GM23248 (cell line): ENCODE data around the gene CNOT2. TPM values are rescaled to one million over a fixed set of nuclear protein-coding genes. Genes with fewer than 3 reads are reported as not detected.

Experiments used
- DNase-seq: peaks from one replicate; pipeline ENCODE4 v3.0.0-alpha.2; 2015
- H2AFZ ChIP-seq: fragments of 200-600 bp; sonication (generic); 2 replicates; pipeline ENCODE4 v1.6.1; 2016; ENCODE audit warnings: antibody characterized with exemption
- H3F3A ChIP-seq: fragments of 200-600 bp; sonication (generic); 2 replicates; pipeline ENCODE4 v1.6.1; 2016; ENCODE audit warnings: mild to moderate bottlenecking, antibody characterized with exemption, mixed run types; ENCODE audit not compliant: insufficient read depth
- H3K27ac ChIP-seq: fragments of 200-600 bp; sonication (generic); 2 replicates; pipeline ENCODE4 v1.5.1; 2016; ENCODE audit warnings: mild to moderate bottlenecking
- H3K27me3 ChIP-seq: fragments of 200-600 bp; sonication (generic); replicated peaks from 2 replicates; pipeline ENCODE4 v1.6.1; 2016; ENCODE audit warnings: mild to moderate bottlenecking; ENCODE audit not compliant: insufficient read depth
- H3K36me3 ChIP-seq: fragments of 200-600 bp; sonication (generic); 2 replicates; pipeline ENCODE4 v1.6.1; 2016; ENCODE audit warnings: low read depth, mild to moderate bottlenecking
- H3K4me1 ChIP-seq: fragments of 200-600 bp; sonication (generic); 2 replicates; pipeline ENCODE4 v1.6.1; 2016; ENCODE audit warnings: mild to moderate bottlenecking; ENCODE audit not compliant: insufficient read depth
- H3K4me2 ChIP-seq: fragments of 200-600 bp; sonication (generic); one replicate; pipeline ENCODE4 v1.6.1; 2016; ENCODE audit warnings: mild to moderate bottlenecking; ENCODE audit not compliant: unreplicated experiment
- H3K4me3 ChIP-seq: fragments of 200-600 bp; sonication (generic); 2 replicates; pipeline ENCODE4 v1.5.1; 2016; ENCODE audit warnings: mild to moderate bottlenecking
- H3K79me2 ChIP-seq: fragments of 200-600 bp; sonication (generic); 2 replicates; pipeline ENCODE4 v1.6.1; 2016; ENCODE audit warnings: mild to moderate bottlenecking; ENCODE audit not compliant: insufficient read depth
- H3K9ac ChIP-seq: fragments of 200-600 bp; sonication (generic); 2 replicates; pipeline ENCODE4 v1.6.1; 2016; ENCODE audit warnings: mild to moderate bottlenecking
- H3K9me2 ChIP-seq: fragments of 200-600 bp; sonication (generic); 2 replicates; pipeline ENCODE4 v1.6.1; 2016; ENCODE audit warnings: mixed run types, mild to moderate bottlenecking, moderate library complexity; ENCODE audit not compliant: insufficient read depth
- H3K9me3 ChIP-seq: fragments of 200-600 bp; sonication (generic); one replicate; pipeline ENCODE4 v1.6.1; 2017; ENCODE audit warnings: low read depth
- H4K20me1 ChIP-seq: fragments of 200-600 bp; sonication (generic); 2 replicates; pipeline ENCODE4 v1.6.0; 2016; ENCODE audit not compliant: insufficient read depth
- EZH2 ChIP-seq: fragments of 200-600 bp; sonication (generic); IDR thresholded peaks from 2 replicates; pipeline ENCODE4 v1.6.1; 2018; ENCODE audit warnings: antibody characterized with exemption, mild to moderate bottlenecking; ENCODE audit not compliant: insufficient read depth, poor library complexity, severe bottlenecking
- EZH2phosphoT487 ChIP-seq: fragments of 200-600 bp; sonication (generic); IDR thresholded peaks from 2 replicates; pipeline ENCODE4 v1.6.1; 2018; ENCODE audit warnings: antibody characterized with exemption, moderate library complexity, mild to moderate bottlenecking, low read depth; ENCODE audit not compliant: insufficient read depth
- WGBS, 2 experiments: methylation state at CpG; one replicate each; pipeline ENCODE4 v1.1.6; 2015 to 2017; ENCODE audit warnings: low lambda C conversion rate in 2 of 2, low coverage in 1 of 2; ENCODE audit errors: missing lambda C conversion rate in 2 of 2; 5-methylcytosine and 5-hydroxymethylcytosine counted together
- in situ Hi-C: fragments of 300-500 bp; cut with MboI; formaldehyde crosslinking; loops from 2 replicates; pipeline ENCODE4 v1.15.0; 2020
- polyA plus RNA-seq: library from polyadenylated mRNA; unstranded; fragments of >200 nt; fragmentation: Nextera tagmentation; extraction: Ambion mirVana; gene quantifications from 2 replicates; pipeline ENCODE4 v1.2.1, GENCODE V29; 2016
- total RNA-seq: library from RNA; depleted of rRNA; stranded (reverse); fragments of >200 nt; shearing (Covaris generic); gene quantifications from 2 replicates; pipeline ENCODE4 v1.2.3, GENCODE V29; 2014

The CNOT2 gene
- total and polyA plus RNA-seq, 2 experiments from 2014 or later = 74.3 to 92.4 TPM

GRCh38 chr12:70317781-70318180 lies 74.5 kb downstream of the CNOT2 start:
- TF ChIP-seq EZH2 = no peak
- TF ChIP-seq EZH2phosphoT487 = no peak
- in situ Hi-C loops = no loop called here
- WGBS, 2 experiments = 99% methylated on average over 3 of the region's 3 CpGs
- peaks cover 6% of the 10 kb centered on the region for H3K36me3 ChIP-seq
- H2AFZ ChIP-seq = no peak overlapping the region
- H3K4me1 ChIP-seq = no peaks in the 10 kb centered on the region
- no peak overlapping the region for H3K4me3 ChIP-seq
- H3K9me2 ChIP-seq = no peaks in the 10 kb centered on the region
- no peak overlapping the region for H3K4me2 ChIP-seq
- H3K9ac ChIP-seq = no peak overlapping the region
- no peaks in the 10 kb centered on the region for H3F3A ChIP-seq
- no peaks in the 10 kb centered on the region for H3K9me3 ChIP-seq
- no peaks in the 10 kb centered on the region; the same call in 1 of the 2 replicates for H4K20me1 ChIP-seq
- H3K27me3 ChIP-seq = no peaks in the 10 kb centered on the region
- H3K27ac ChIP-seq = no peak overlapping the region
- no peak for DNase-seq
- H3K79me2 ChIP-seq = peaks cover 90% of the 10 kb centered on the region

DNA sequence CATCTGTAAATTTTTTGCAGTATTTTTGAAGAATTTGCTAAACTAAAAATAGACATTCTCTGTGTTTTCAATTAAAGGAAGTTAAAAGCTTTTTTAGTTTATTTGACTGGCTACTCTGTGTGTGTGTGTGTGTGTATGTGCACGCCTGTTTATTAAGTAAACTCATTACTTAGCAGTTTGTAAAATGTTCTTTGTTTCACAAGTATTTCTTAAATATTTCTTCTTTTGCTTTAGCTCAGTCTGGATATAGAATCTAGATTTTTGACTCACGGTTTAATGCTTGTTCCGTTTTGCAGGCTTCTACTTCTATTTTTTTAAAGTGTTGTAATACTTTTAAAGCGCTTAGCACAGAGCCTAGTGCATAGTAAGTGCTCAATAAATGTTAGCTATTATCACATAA lies 76.4 kb downstream of the CNOT2 start:
- WGBS, 2 experiments = 97% methylated on average over 4 of the region's 4 CpGs
- Histone ChIP-seq H3K9me2 (no peaks in the 10 kb centered on the region), H4K20me1 (no peaks in the 10 kb centered on the region; the same call in 1 of the 2 replicates), H3K4me3 (no peak overlapping the region), H3K36me3 (peaks cover 9% of the 10 kb centered on the region), H3K79me2 (peaks cover 89% of the 10 kb centered on the region), H3K9ac (no peak overlapping the region), H3K27ac (no peak overlapping the region), H3K27me3 (no peaks in the 10 kb centered on the region), H3K4me2 (no peak overlapping the region), H3K4me1 (no peaks in the 10 kb centered on the region), H2AFZ (no peak overlapping the region), H3F3A (no peaks in the 10 kb centered on the region), H3K9me3 (no peaks in the 10 kb centered on the region)
- no peak for DNase-seq
- in situ Hi-C loops = no loop called here
- TF ChIP-seq EZH2phosphoT487 (no peak), EZH2 (no peak)

DNA sequence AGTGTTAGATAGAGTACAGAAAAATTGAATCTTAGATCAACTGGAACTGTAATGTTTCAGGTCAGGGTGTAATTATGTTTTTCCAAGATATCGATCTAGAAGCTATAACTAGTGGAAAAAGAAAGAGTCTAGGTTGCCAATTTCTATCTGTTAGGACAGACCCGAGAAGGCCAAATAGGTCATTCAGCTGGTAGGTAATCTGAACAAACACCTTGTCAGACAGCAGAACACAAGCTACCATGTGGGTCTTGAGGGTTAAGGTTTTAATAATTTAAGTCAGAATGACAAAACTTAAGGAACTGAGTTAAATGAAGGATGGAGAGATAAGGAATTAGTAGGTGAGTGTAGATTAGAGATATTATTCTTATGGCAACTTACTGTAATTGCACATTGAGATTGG lies 78.0 kb downstream of the CNOT2 start:
- no peak overlapping the region for H3K4me2 ChIP-seq
- no peaks in the 10 kb centered on the region for H3K27me3 ChIP-seq
- no peaks in the 10 kb centered on the region for H3F3A ChIP-seq
- H3K4me3 ChIP-seq = no peak overlapping the region
- in situ Hi-C loops = no loop called here
- no peaks in the 10 kb centered on the region for H3K9me2 ChIP-seq
- H2AFZ ChIP-seq = no peak overlapping the region
- H3K36me3 ChIP-seq = peaks cover 14% of the 10 kb centered on the region
- no peak overlapping the region for H3K27ac ChIP-seq
- no peak overlapping the region for H3K9ac ChIP-seq
- TF ChIP-seq EZH2phosphoT487 (no peak), EZH2 (no peak)
- no peaks in the 10 kb centered on the region for H4K20me1 ChIP-seq
- H3K4me1 ChIP-seq = no peaks in the 10 kb centered on the region
- peaks cover 78% of the 10 kb centered on the region for H3K79me2 ChIP-seq
- DNase-seq = no peak
- H3K9me3 ChIP-seq = no peaks in the 10 kb centered on the region
- 98 to 100% methylated on average over 2 of the region's 2 CpGs for WGBS, 2 experiments

DNA sequence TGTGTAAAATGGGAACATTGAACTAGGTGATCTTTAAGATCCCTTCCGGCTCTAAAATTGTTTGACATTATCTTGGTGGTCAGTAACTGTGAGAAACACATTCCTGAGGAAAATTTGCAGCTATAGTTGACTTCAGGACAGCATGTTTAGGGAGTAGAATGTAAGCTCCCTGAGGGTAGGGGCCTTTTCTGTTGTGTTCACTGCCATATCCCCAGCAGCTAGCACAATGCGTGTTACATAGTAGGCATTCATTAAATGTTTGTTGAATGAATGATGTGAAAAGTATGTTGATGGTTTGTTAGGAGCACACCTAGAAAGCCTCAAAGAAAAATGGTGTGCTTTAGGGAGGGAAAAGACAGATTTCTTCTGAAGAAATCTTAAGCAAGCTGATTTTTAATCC lies 84.3 kb downstream of the CNOT2 start:
- Histone ChIP-seq H3K9ac (no peak overlapping the region), H2AFZ (no peak overlapping the region), H3K27ac (no peak overlapping the region), H4K20me1 (no peaks in the 10 kb centered on the region), H3K4me1 (no peaks in the 10 kb centered on the region), H3F3A (no peaks in the 10 kb centered on the region), H3K9me2 (no peaks in the 10 kb centered on the region), H3K27me3 (no peaks in the 10 kb centered on the region), H3K79me2 (peaks cover 82% of the 10 kb centered on the region), H3K4me2 (no peak overlapping the region), H3K9me3 (no peaks in the 10 kb centered on the region), H3K36me3 (peaks cover 18% of the 10 kb centered on the region; the same call in 1 of the 2 replicates), H3K4me3 (no peak overlapping the region)
- DNase-seq = no peak
- in situ Hi-C loops = no loop called here
- TF ChIP-seq EZH2 (no peak), EZH2phosphoT487 (no peak)
- 99 to 100% methylated on average over 2 of the region's 2 CpGs for WGBS, 2 experiments

- H3K36me3 ChIP-seq = peaks cover 15% of the 10 kb centered on the region; the same call in 1 of the 2 replicates
- H3K27ac ChIP-seq = no peak overlapping the region
- H3K4me2 ChIP-seq = no peak overlapping the region
- H3K4me3 ChIP-seq = no peak overlapping the region
- no peaks in the 10 kb centered on the region for H3K9me2 ChIP-seq
- no peaks in the 10 kb centered on the region for H3K9me3 ChIP-seq
- no peak for TF ChIP-seq EZH2
- TF ChIP-seq EZH2phosphoT487 = no peak
- H2AFZ ChIP-seq = no peak overlapping the region
- in situ Hi-C loops = no loop called here
- H3K27me3 ChIP-seq = no peaks in the 10 kb centered on the region
- 82 to 83% methylated on average over 3 of the region's 3 CpGs for WGBS, 2 experiments
- no peak for DNase-seq
- H3K4me1 ChIP-seq = no peaks in the 10 kb centered on the region
- H3K79me2 ChIP-seq = peaks cover 74% of the 10 kb centered on the region
- no peak overlapping the region for H3K9ac ChIP-seq
- H4K20me1 ChIP-seq = no peaks in the 10 kb centered on the region
- H3F3A ChIP-seq = no peaks in the 10 kb centered on the region
Observed at GRCh38 chr12:70329728-70330127, 86.5 kb downstream of the CNOT2 start.
